ENCODE results near the gene TMEM150A.
A peak's percentile ranks its signal among the peaks of the same experiment; 100 is the strongest.

The TMEM150A gene

GRCh38 chr2:85584354-85584856, 18.1 kb downstream of the TMEM150A start, which contains the start of gene VAMP5:
Gene VAMP5, plus strand, starts transcription at chr2:85584431. Its CDS starts 60 bp downstream, at chr2:85584491.
- TF ChIP-seq CTCF (IDR thresholded peaks at IDR 0.05; ENCODE audit: low read depth, low read length), result no peak
- H3K9me3 ChIP-seq (ENCODE audit: insufficient read depth, low read length), result no peaks in the 10 kb centered on the region
- H3K79me2 ChIP-seq (ENCODE audit: low read length), result no peaks in the 10 kb centered on the region
- H3K4me3 ChIP-seq (ENCODE audit: low read length), result peak within 1 kb of the TSS; percentile 79
- no peaks in the 10 kb centered on the region for H3K27me3 ChIP-seq (ENCODE audit: low read depth, low read length)
- H3K27ac ChIP-seq (ENCODE audit: low read length), result no peak within 1 kb of the TSS
- no peaks in the 10 kb centered on the region for H3K36me3 ChIP-seq (replicated peaks; ENCODE audit: low read depth, low read length)
- peaks cover 10% of the 10 kb centered on the region for H3K4me1 ChIP-seq (ENCODE audit: low read length)
- H3K9ac ChIP-seq (ENCODE audit: low read length), result peak within 1 kb of the TSS; percentile 48
- H2AFZ ChIP-seq (ENCODE audit: low read depth, low read length), result no peak within 1 kb of the TSS
- H4K20me1 ChIP-seq (ENCODE audit: insufficient read depth, low read length), result no peaks in the 10 kb centered on the region
- H3K4me2 ChIP-seq (ENCODE audit: low read length), result peak within 1 kb of the TSS; percentile 60

GRCh38 chr2:85583667-85584353, 18.7 kb downstream of the TMEM150A start:
- no peaks in the 10 kb centered on the region for H3K27me3 ChIP-seq (ENCODE audit: low read depth, low read length)
- no peaks in the 10 kb centered on the region for H4K20me1 ChIP-seq (ENCODE audit: insufficient read depth, low read length)
- H3K9me3 ChIP-seq (ENCODE audit: insufficient read depth, low read length), result no peaks in the 10 kb centered on the region
- H3K79me2 ChIP-seq (ENCODE audit: low read length), result no peaks in the 10 kb centered on the region
- H2AFZ ChIP-seq (ENCODE audit: low read depth, low read length), result no peak overlapping the region
- TF ChIP-seq CTCF (IDR thresholded peaks at IDR 0.05; ENCODE audit: low read depth, low read length) (no peak), EZH2phosphoT487 (IDR thresholded peaks at IDR 0.05; ENCODE audit: low read depth) (no peak)
- H3K4me2 ChIP-seq (ENCODE audit: low read length), result peak overlapping the region; percentile 60
- H3K36me3 ChIP-seq (replicated peaks; ENCODE audit: low read depth, low read length), result no peaks in the 10 kb centered on the region
- H3K4me3 ChIP-seq (ENCODE audit: low read length), result peak overlapping the region; percentile 79
- peak overlapping the region; percentile 48; the same call in 1 of the 2 replicates for H3K9ac ChIP-seq (ENCODE audit: low read length)
- no peak overlapping the region for H3K27ac ChIP-seq (ENCODE audit: low read length)
- peaks cover 16% of the 10 kb centered on the region for H3K4me1 ChIP-seq (ENCODE audit: low read length)

- Histone ChIP-seq H3K27ac (ENCODE audit: low read length) (no peak overlapping the region), H4K20me1 (ENCODE audit: insufficient read depth, low read length) (no peaks in the 10 kb centered on the region), H2AFZ (ENCODE audit: low read depth, low read length) (no peak overlapping the region), H3K4me1 (ENCODE audit: low read length) (peaks cover 26% of the 10 kb centered on the region), H3K27me3 (ENCODE audit: low read depth, low read length) (no peaks in the 10 kb centered on the region), H3K4me2 (ENCODE audit: low read length) (no peak overlapping the region), H3K4me3 (ENCODE audit: low read length) (no peak overlapping the region), H3K9me3 (ENCODE audit: insufficient read depth, low read length) (no peaks in the 10 kb centered on the region), H3K9ac (ENCODE audit: low read length) (no peak overlapping the region), H3K36me3 (replicated peaks; ENCODE audit: low read depth, low read length) (no peaks in the 10 kb centered on the region), H3K79me2 (ENCODE audit: low read length) (no peaks in the 10 kb centered on the region)
- TF ChIP-seq CTCF (IDR thresholded peaks at IDR 0.05; ENCODE audit: low read depth, low read length), result no peak
Observed at GRCh38 chr2:85582492-85582891, 20.0 kb downstream of the TMEM150A start.

- no peaks in the 10 kb centered on the region for H3K79me2 ChIP-seq (ENCODE audit: low read length)
- H4K20me1 ChIP-seq (ENCODE audit: insufficient read depth, low read length), result no peaks in the 10 kb centered on the region
- H3K27me3 ChIP-seq (ENCODE audit: low read depth, low read length), result no peaks in the 10 kb centered on the region
- no peaks in the 10 kb centered on the region for H3K9me3 ChIP-seq (ENCODE audit: insufficient read depth, low read length)
- H3K4me2 ChIP-seq (ENCODE audit: low read length), result no peak overlapping the region
- TF ChIP-seq EZH2phosphoT487 (IDR thresholded peaks at IDR 0.05; ENCODE audit: low read depth) (no peak), CTCF (IDR thresholded peaks at IDR 0.05; ENCODE audit: low read depth, low read length) (no peak)
- H3K27ac ChIP-seq (ENCODE audit: low read length), result no peak overlapping the region
- H2AFZ ChIP-seq (ENCODE audit: low read depth, low read length), result no peak overlapping the region
- no peaks in the 10 kb centered on the region for H3K36me3 ChIP-seq (replicated peaks; ENCODE audit: low read depth, low read length)
- H3K9ac ChIP-seq (ENCODE audit: low read length), result no peak overlapping the region
- H3K4me1 ChIP-seq (ENCODE audit: low read length), result peaks cover 24% of the 10 kb centered on the region
- H3K4me3 ChIP-seq (ENCODE audit: low read length), result no peak overlapping the region
Observed at GRCh38 chr2:85580206-85580605, 22.3 kb downstream of the TMEM150A start.
